Esophagus muscularis mucosa (tissue), 3 donors: ENCODE results near the gene ARHGAP21.

Experiments used
- CTCF ChIP-seq, 3 experiments: fragments of 200-600 bp in 2 of 3; fragments of 450-650 bp in 1 of 3; sonication (generic) in 2 of 3; IDR thresholded peaks; one replicate each; pipeline ENCODE4 v1.5.1; 2017 to 2019; ENCODE audit warnings: antibody characterized with exemption in 3 of 3, mild to moderate bottlenecking in 2 of 3, moderate library complexity in 1 of 3
- POLR2AphosphoS5 ChIP-seq, 2 donors: sonication (generic); formaldehyde crosslinking; IDR thresholded peaks; one replicate each; pipeline ENCODE4 v1.6.1; 2017; ENCODE audit warnings: antibody characterized with exemption in 2 of 2

GRCh38 chr10:24723788-24724380 is at the start of gene ARHGAP21:
- TF ChIP-seq CTCF (IDR thresholded peaks at IDR 0.05) (no peak), POLR2AphosphoS5 (IDR thresholded peaks at IDR 0.05) (peak in 1 of 2 donors; percentile 38)
